ENCODE results near the gene CEP295NL. TPM values are rescaled to one million over a fixed set of nuclear protein-coding genes. Genes with fewer than 3 reads are reported as not detected.

Gene CEP295NL
- total and polyA plus RNA-seq, 2 of the 8 experiments (the other 6 are each of a cell fraction or from before 2014, with no cell fraction given), result 0.06 to 2.0 TPM

- Histone ChIP-seq H3K23ac (ENCODE audit: insufficient read length) (no peak overlapping the region), H4K8ac (ENCODE audit: extremely low read depth, insufficient read depth, low read length) (no peak overlapping the region), H3K4me1 (replicated peaks in 1 of 4; ENCODE audit: control insufficient read depth in 3 of 4, insufficient read depth in 4 of 4, low read length in 3 of 4) (peaks cover 0 to 19% (median 8%) of the 10 kb centered on the region in 4 experiments; a peak in 5 of 7 replicates), H3K56ac (replicated peaks; ENCODE audit: insufficient read length, low read depth, low read length) (no peak overlapping the region), H4K5ac (ENCODE audit: insufficient read length, low read depth, low read length) (no peak overlapping the region), H3K27me3 (replicated peaks in 1 of 4; ENCODE audit: control insufficient read depth in 3 of 4, extremely low read depth in 1 of 4, insufficient read depth in 3 of 4, low read length in 3 of 4) (no peaks in the 10 kb centered on the region; a peak in 1 of 7 replicates), H2AK5ac (ENCODE audit: low read depth, low read length) (no peak overlapping the region), H4K20me1 (replicated peaks in 1 of 2; ENCODE audit: control insufficient read depth in 1 of 2, insufficient read depth in 2 of 2, low read length in 2 of 2) (no peaks in the 10 kb centered on the region), H2BK15ac (ENCODE audit: low read length) (no peak overlapping the region), H2BK120ac (replicated peaks; ENCODE audit: low read depth, low read length) (no peak overlapping the region), H2BK5ac (ENCODE audit: low read depth, low read length) (no peak overlapping the region), H3K27ac (ENCODE audit: low read depth, low read length) (no peak overlapping the region), H3K79me2 (ENCODE audit: control insufficient read depth in 1 of 2, insufficient read depth in 2 of 2, low read length in 2 of 2) (no peaks in the 10 kb centered on the region), H2BK20ac (ENCODE audit: low read length) (no peak overlapping the region), H3K9me3 (ENCODE audit: insufficient read depth in 2 of 2, low read depth in 1 of 2, low read length in 1 of 2) (no peaks in the 10 kb centered on the region), H3K4me3 (ENCODE audit: extremely low read depth in 1 of 4, insufficient read depth in 2 of 4, low read depth in 3 of 4, low read length in 4 of 4) (no peak overlapping the region), H3K4ac (replicated peaks; ENCODE audit: insufficient read length, low read depth, low read length) (no peak overlapping the region), H3K79me1 (ENCODE audit: low read depth, low read length) (no peaks in the 10 kb centered on the region), H2AFZ (ENCODE audit: low read length) (no peak overlapping the region), H3K18ac (ENCODE audit: extremely low read depth, low read length) (no peak overlapping the region), H3K23me2 (ENCODE audit: low read depth, low read length) (no peaks in the 10 kb centered on the region), H3K4me2 (ENCODE audit: insufficient read depth in 1 of 2, low read depth in 2 of 2, low read length in 2 of 2) (no peak overlapping the region), H3K14ac (ENCODE audit: insufficient read length) (no peak overlapping the region), H3K9ac (replicated peaks in 1 of 4; ENCODE audit: extremely low read depth in 1 of 4, low read depth in 3 of 4, low read length in 3 of 4) (no peak overlapping the region), H3K36me3 (ENCODE audit: control insufficient read depth in 2 of 4, insufficient read depth in 4 of 4, low read length in 3 of 4) (no peaks in the 10 kb centered on the region), H4K91ac (replicated peaks; ENCODE audit: insufficient read length, low read length) (no peak overlapping the region), H2BK12ac (ENCODE audit: low read depth, low read length) (no peak overlapping the region)
- CTCF ChIA-PET (ENCODE audit: partially characterized antibody), result interaction anchor here (0.6 to 6.5 kb wide), 8 partner anchors 8 to 94 kb away, joined by 3 to 35 read pairs (median 4); no protein-coding TSS in a partner anchor
- FAIRE-seq (no peak), DNase-seq (ENCODE audit: low read depth in 1 of 2, low spot score in 2 of 2) (no peak)
- POLR2A ChIA-PET (ENCODE audit: partially characterized antibody), result no interaction called here
- WGBS, 2 experiments (ENCODE audit: extremely low coverage in 1 of 2, insufficient coverage in 1 of 2, insufficient read length in 1 of 2, insufficient replicate concordance in 2 of 2, low coverage in 1 of 2, low lambda C conversion rate in 2 of 2, missing lambda C conversion rate in 1 of 2), result 95% methylated on average over 11 of the region's 11 CpGs; no CpG with 5 or more reads in 1 of the 2 experiments
- no peak for TF ChIP-seq TCF12 (IDR thresholded peaks at IDR 0.05; ENCODE audit: low read depth, low read length)
- no peak for TF ChIP-seq NANOG (IDR thresholded peaks at IDR 0.05; ENCODE audit: insufficient read depth, low read depth, low read length, poor library complexity, severe bottlenecking)
- TF ChIP-seq GTF2F1 (IDR thresholded peaks at IDR 0.05; ENCODE audit: borderline replicate concordance, low read depth, low read length), result no peak
- no peak for TF ChIP-seq SP4 (IDR thresholded peaks at IDR 0.05; ENCODE audit: low read length)
- no peak for TF ChIP-seq SP2 (IDR thresholded peaks at IDR 0.05; ENCODE audit: low read length)
- TF ChIP-seq TAF1 (IDR thresholded peaks at IDR 0.05; ENCODE audit: low read depth, low read length), result no peak
- no peak for TF ChIP-seq EP300 (IDR thresholded peaks at IDR 0.05; ENCODE audit: borderline replicate concordance in 1 of 2, low read depth in 2 of 2, low read length in 2 of 2)
- no peak for TF ChIP-seq RBBP5 (IDR thresholded peaks at IDR 0.05; ENCODE audit: borderline replicate concordance, low read depth, low read length)
- TF ChIP-seq RAD21 (IDR thresholded peaks at IDR 0.05 in 1 of 2, conservative IDR thresholded peaks at IDR 0.05 in 1 of 2; ENCODE audit: low read depth in 2 of 2, low read length in 2 of 2), result no peak
Measured at GRCh38 chr17:78937561-78937960, 34.6 kb upstream of the CEP295NL start.

Measured in H1 (cell line).